ENCODE results near the gene DCUN1D4. TPM values are rescaled to one million over a fixed set of nuclear protein-coding genes. Genes with fewer than 3 reads are reported as not detected.
"Not testable (repeated sequence)": the region's sequence is repeated elsewhere in the genome, so short reads cannot be mapped to it uniquely, and the experiment has no call there.

The DCUN1D4 gene
- total RNA-seq, 4 donors from 2014 or later: 27.6 to 50.9 (median 42.1) TPM

GRCh38 chr4:51885363-51885762, 42.4 kb downstream of the DCUN1D4 start:
- no peak for TF ChIP-seq CTCF (IDR thresholded peaks at IDR 0.05)
- no peak for DNase-seq (ENCODE audit: low spot score)
- ATAC-seq (ENCODE audit: low FRiP score): no peak

GRCh38 chr4:51890760-51891159, 47.8 kb downstream of the DCUN1D4 start:
- no peak for ATAC-seq (ENCODE audit: low FRiP score)
- TF ChIP-seq CTCF (IDR thresholded peaks at IDR 0.05): no peak
- DNase-seq (ENCODE audit: low spot score): no peak

- not testable (repeated sequence) for ATAC-seq (ENCODE audit: low FRiP score)
Measured at GRCh38 chr4:51893402-51893801, 50.4 kb downstream of the DCUN1D4 start.

GRCh38 chr4:51894059-51894645, 51.2 kb downstream of the DCUN1D4 start:
- no peak for TF ChIP-seq CTCF (IDR thresholded peaks at IDR 0.05)
- ATAC-seq (ENCODE audit: low FRiP score) (peak; percentile 63), DNase-seq (ENCODE audit: low spot score) (no peak)

More at GRCh38 chr4:51893402-51893801, 50.4 kb downstream of the DCUN1D4 start:
- not testable (repeated sequence) for DNase-seq (ENCODE audit: low spot score)

GRCh38 chr4:51895158-51895557, 52.2 kb downstream of the DCUN1D4 start:
- TF ChIP-seq CTCF (IDR thresholded peaks at IDR 0.05): no peak
- ATAC-seq (ENCODE audit: low FRiP score) (no peak), DNase-seq (ENCODE audit: low spot score) (no peak)

GRCh38 chr4:51895816-51896408, 53.0 kb downstream of the DCUN1D4 start:
- no peak for DNase-seq (ENCODE audit: low spot score)
- peak in 1 of 3 donors; percentile 26 for TF ChIP-seq CTCF (IDR thresholded peaks at IDR 0.05)
- peak; percentile 90 for ATAC-seq (ENCODE audit: low FRiP score)

- no peak for TF ChIP-seq CTCF (IDR thresholded peaks at IDR 0.05)
- ATAC-seq (ENCODE audit: low FRiP score) (no peak), DNase-seq (ENCODE audit: low spot score) (no peak)
Measured at GRCh38 chr4:51901363-51901762, 58.4 kb downstream of the DCUN1D4 start.
